ENCODE measurements around the gene TLL2. TPM values are rescaled to one million over a fixed set of nuclear protein-coding genes. Genes with fewer than 3 reads are reported as not detected.

The TLL2 gene
- total and polyA plus RNA-seq, 2 of the 4 experiments (the other 2 are of a cell fraction) = under 0.01 to 0.05 TPM

Other genes starting within 250 kb of the TLL2 start
- gene BLNK, start 242.4 kb downstream of the TLL2 start, total RNA-seq (2012; rRNA removed) = not detected in 2 replicates
- not detected in 2 replicates for gene BLNK, start 242.4 kb downstream of the TLL2 start, polyA plus RNA-seq (2012; rRNA removed)
- gene DNTT, start 209.5 kb downstream of the TLL2 start, total RNA-seq (2012; rRNA removed) = not detected in 2 replicates
- gene DNTT, start 209.5 kb downstream of the TLL2 start, polyA plus RNA-seq (2012; rRNA removed) = not detected in 2 replicates
- gene OPALIN, start 154.9 kb downstream of the TLL2 start, total RNA-seq (2012; rRNA removed) = not detected in 2 replicates
- gene OPALIN, start 154.9 kb downstream of the TLL2 start, polyA plus RNA-seq (2012; rRNA removed) = not detected in 2 replicates
- 61.8 and 190 TPM in 2 replicates for gene TM9SF3, start 73.1 kb upstream of the TLL2 start, total RNA-seq (2012; rRNA removed)
- gene TM9SF3, start 73.1 kb upstream of the TLL2 start, polyA plus RNA-seq (2012; rRNA removed) = 20.3 and 33.7 TPM in 2 replicates
- under 0.01 and 0.28 TPM in 2 replicates for gene PIK3AP1, start 206.6 kb upstream of the TLL2 start, total RNA-seq (2012; rRNA removed)
- 0.14 TPM in 1 of 2 replicates, not detected in the other for gene PIK3AP1, start 206.6 kb upstream of the TLL2 start, polyA plus RNA-seq (2012; rRNA removed)